ENCODE measurements around the gene NHS.

DNA sequence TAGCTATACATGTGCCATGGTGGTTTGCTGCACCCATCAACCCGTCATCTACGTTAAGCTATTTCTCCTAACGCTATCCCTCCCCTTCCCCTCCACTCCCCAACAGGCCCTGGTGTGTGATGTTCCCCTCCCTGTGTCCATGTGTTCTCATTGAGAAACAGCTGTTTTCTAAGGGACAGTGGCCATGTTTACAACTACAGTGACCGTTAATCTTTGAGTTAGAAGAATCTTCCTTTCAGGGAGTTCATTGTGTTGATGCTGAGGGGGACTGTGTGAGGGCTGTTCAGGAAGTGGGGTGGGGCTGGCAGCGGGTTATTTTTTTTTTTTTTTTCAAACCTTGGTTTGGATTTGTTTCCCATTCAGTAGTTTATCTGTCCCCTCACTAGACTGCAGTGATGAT, 179.9 kb downstream of the NHS start:
- TF ChIP-seq CTCF (IDR thresholded peaks at IDR 0.05; ENCODE audit: low read depth, low read length, poor library complexity, severe bottlenecking) = no peak
- TF ChIP-seq EZH2phosphoT487 (IDR thresholded peaks at IDR 0.05; ENCODE audit: borderline replicate concordance, low read length) = no peak

Data from DOHH2 (cell line).